SK-N-SH (cell line): Measurements from ENCODE around the gene DNAJC21.

Experiments
- CHD2 ChIP-seq: fragments of 150-350 bp; IDR thresholded peaks from 2 replicates; pipeline ENCODE4 v1.6.1; 2018; ENCODE audit warnings: low read length; ENCODE audit not compliant: partially characterized antibody
- EP300 ChIP-seq, 2 experiments: IDR thresholded peaks; 2 replicates each; pipeline versions ENCODE4 v1.4.0 to v1.6.1; 2012; ENCODE audit warnings: borderline replicate concordance in 1 of 2, low read depth in 1 of 2, low read length in 1 of 2
- FOXM1 ChIP-seq: IDR thresholded peaks from 2 replicates; pipeline ENCODE4 v1.4.0; 2012; ENCODE audit warnings: low read depth, mild to moderate bottlenecking
- GABPA ChIP-seq: IDR thresholded peaks from 2 replicates; pipeline ENCODE4 v1.4.0; 2012; ENCODE audit warnings: low read depth, mild to moderate bottlenecking
- MEF2A ChIP-seq: IDR thresholded peaks from 2 replicates; pipeline ENCODE4 v1.4.0; 2012; ENCODE audit warnings: low read depth, borderline replicate concordance
- POLR2AphosphoS5 ChIP-seq: IDR thresholded peaks from 2 replicates; pipeline ENCODE4 v1.6.1; 2012; ENCODE audit warnings: low read depth, low read length
- RFX5 ChIP-seq: IDR thresholded peaks from 2 replicates; pipeline ENCODE4 v1.6.1; 2012; ENCODE audit warnings: mild to moderate bottlenecking, improper control_type of control experiment, low read length
- RXRA ChIP-seq: IDR thresholded peaks from 2 replicates; pipeline ENCODE4 v1.4.0; 2012; ENCODE audit warnings: low read depth, mild to moderate bottlenecking, borderline replicate concordance
- TAF1 ChIP-seq: IDR thresholded peaks from 2 replicates; pipeline ENCODE4 v1.6.1; 2012; ENCODE audit warnings: low read depth, mild to moderate bottlenecking, low read length, moderate library complexity, borderline replicate concordance
- USF2 ChIP-seq: fragments of 150-350 bp; IDR thresholded peaks from 2 replicates; pipeline ENCODE4 v1.6.1; 2017; ENCODE audit warnings: antibody characterized with exemption, low read length, low read depth, borderline replicate concordance
- TF ChIP-seq, protein P1 (sequence below): fragments of 200-600 bp; sonication (generic); IDR thresholded peaks from 2 replicates; pipeline ENCODE4 v1.6.1; 2017; ENCODE audit warnings: antibody characterized with exemption, mild to moderate bottlenecking, moderate library complexity

DNA sequence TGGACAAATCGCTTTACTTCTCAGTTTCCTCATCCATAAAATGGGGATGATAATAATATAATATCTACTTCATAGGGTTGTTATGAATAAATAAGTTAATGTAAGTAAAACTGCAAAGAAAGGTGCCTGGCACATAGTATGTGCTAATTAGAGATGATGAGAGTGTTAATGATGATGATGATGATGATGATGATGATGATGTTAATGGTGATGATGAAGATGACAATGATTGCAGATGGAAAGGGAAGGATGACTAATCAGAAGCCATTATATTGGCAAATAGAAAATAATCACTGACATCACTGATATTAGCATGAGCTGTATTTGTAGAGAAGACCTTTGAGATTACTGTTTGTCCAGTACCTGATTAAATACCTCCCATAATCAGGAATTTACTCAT, 34.6 kb upstream of the DNAJC21 start:
- TF ChIP-seq, protein P1, sequence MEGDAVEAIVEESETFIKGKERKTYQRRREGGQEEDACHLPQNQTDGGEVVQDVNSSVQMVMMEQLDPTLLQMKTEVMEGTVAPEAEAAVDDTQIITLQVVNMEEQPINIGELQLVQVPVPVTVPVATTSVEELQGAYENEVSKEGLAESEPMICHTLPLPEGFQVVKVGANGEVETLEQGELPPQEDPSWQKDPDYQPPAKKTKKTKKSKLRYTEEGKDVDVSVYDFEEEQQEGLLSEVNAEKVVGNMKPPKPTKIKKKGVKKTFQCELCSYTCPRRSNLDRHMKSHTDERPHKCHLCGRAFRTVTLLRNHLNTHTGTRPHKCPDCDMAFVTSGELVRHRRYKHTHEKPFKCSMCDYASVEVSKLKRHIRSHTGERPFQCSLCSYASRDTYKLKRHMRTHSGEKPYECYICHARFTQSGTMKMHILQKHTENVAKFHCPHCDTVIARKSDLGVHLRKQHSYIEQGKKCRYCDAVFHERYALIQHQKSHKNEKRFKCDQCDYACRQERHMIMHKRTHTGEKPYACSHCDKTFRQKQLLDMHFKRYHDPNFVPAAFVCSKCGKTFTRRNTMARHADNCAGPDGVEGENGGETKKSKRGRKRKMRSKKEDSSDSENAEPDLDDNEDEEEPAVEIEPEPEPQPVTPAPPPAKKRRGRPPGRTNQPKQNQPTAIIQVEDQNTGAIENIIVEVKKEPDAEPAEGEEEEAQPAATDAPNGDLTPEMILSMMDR = no peak
- TF ChIP-seq POLR2AphosphoS5 (no peak), RFX5 (no peak), RXRA (no peak), USF2 (no peak), TAF1 (no peak), CHD2 (no peak), GABPA (no peak), EP300 (IDR thresholded peaks at IDR 0.05; ENCODE audit: borderline replicate concordance in 1 of 2, low read depth in 1 of 2, low read length in 1 of 2) (no peak), FOXM1 (no peak), MEF2A (no peak)
